DND-41 (cell line): Measurements from ENCODE around the gene SLC48A1.

Experiments
- ATAC-seq: fragments of 200-7000 bp; cut with Tn5 transposase; 3 replicates; pipeline ENCODE4 v1.9.1; 2021; ENCODE audit warnings: low read depth; ENCODE audit not compliant: insufficient read depth
- DNase-seq: peaks from one replicate; pipeline ENCODE4 v3.0.0-alpha.2; 2020
- H2AFZ ChIP-seq: 2 replicates; pipeline ENCODE4 v1.6.0; 2012; ENCODE audit warnings: low read depth, low read length
- H3K27ac ChIP-seq: 2 replicates; pipeline ENCODE4 v1.5.1; 2012; ENCODE audit warnings: low read length, inconsistent platforms
- H3K27me3 ChIP-seq: fragments of 200-600 bp; sonication (generic); 2 replicates; pipeline ENCODE4 v1.6.0; 2012; ENCODE audit warnings: low read length, mild to moderate bottlenecking, inconsistent platforms; ENCODE audit not compliant: insufficient read depth, poor library complexity
- H3K36me3 ChIP-seq: 2 replicates; pipeline ENCODE4 v1.5.1; 2012; ENCODE audit warnings: low read length, inconsistent platforms; ENCODE audit not compliant: insufficient read depth
- H3K4me1 ChIP-seq: 2 replicates; pipeline ENCODE4 v1.5.1; 2012; ENCODE audit warnings: mild to moderate bottlenecking, low read length; ENCODE audit not compliant: insufficient read depth
- H3K4me2 ChIP-seq: 2 replicates; pipeline ENCODE4 v1.6.0; 2012; ENCODE audit warnings: mild to moderate bottlenecking, moderate library complexity, low read length, inconsistent platforms; ENCODE audit not compliant: insufficient read depth
- H3K4me3 ChIP-seq, 2 experiments: fragments of 200-600 bp in 1 of 2; shearing (Covaris generic) in 1 of 2; 2 replicates each; pipeline ENCODE4 v1.5.1; 2012 to 2016; ENCODE audit warnings: inconsistent platforms in 2 of 2, low read length in 2 of 2, mild to moderate bottlenecking in 2 of 2, low read depth in 1 of 2, moderate library complexity in 1 of 2
- H3K79me2 ChIP-seq: 2 replicates; pipeline ENCODE4 v1.6.0; 2012; ENCODE audit warnings: low read length, inconsistent platforms; ENCODE audit not compliant: insufficient read depth
- H3K9ac ChIP-seq: 2 replicates; pipeline ENCODE4 v1.6.0; 2012; ENCODE audit warnings: low read depth, mild to moderate bottlenecking, inconsistent platforms, low read length, moderate library complexity
- H3K9me3 ChIP-seq: 2 replicates; pipeline ENCODE4 v1.5.1; 2012; ENCODE audit warnings: low read length, moderate library complexity, mild to moderate bottlenecking, inconsistent platforms; ENCODE audit not compliant: insufficient read depth, severe bottlenecking
- H4K20me1 ChIP-seq: 2 replicates; pipeline ENCODE4 v1.6.0; 2012; ENCODE audit warnings: low read length; ENCODE audit not compliant: insufficient read depth
- EZH2 ChIP-seq: IDR thresholded peaks from 3 replicates; pipeline ENCODE4 v1.6.1; 2012; ENCODE audit warnings: borderline replicate concordance, low read depth, mild to moderate bottlenecking, moderate library complexity, low read length, inconsistent platforms; ENCODE audit not compliant: severe bottlenecking
- TF ChIP-seq, protein P1 (sequence below): IDR thresholded peaks from 2 replicates; pipeline ENCODE4 v1.5.1; 2012; ENCODE audit warnings: borderline replicate concordance, low read length, moderate library complexity, mild to moderate bottlenecking; ENCODE audit not compliant: poor library complexity, severe bottlenecking; ENCODE audit errors: extremely low read depth

SLC48A1 gene

DNA sequence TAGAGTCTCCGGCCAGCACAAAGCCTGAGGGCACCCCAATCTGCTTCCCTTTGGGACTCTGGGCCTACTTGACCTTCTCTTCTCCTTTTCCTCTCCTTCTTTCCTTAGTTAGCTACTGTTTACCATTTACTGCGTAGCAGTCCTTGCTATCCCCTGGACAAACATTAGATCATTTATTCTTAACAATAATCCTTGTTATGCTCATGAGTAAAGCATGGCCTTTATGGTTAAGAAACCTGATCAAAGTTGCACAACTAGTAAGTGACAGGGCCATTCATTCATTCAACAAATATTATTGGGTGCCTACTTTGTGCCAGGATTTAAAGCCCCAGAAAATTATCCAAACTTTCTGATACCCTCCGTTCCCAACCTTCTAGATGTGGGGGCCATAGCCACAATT, 49.8 kb downstream of the SLC48A1 start:
- ATAC-seq (no peak), DNase-seq (no peak)
- H3K36me3 ChIP-seq = no peaks in the 10 kb centered on the region
- H3K27me3 ChIP-seq = peaks cover 22% of the 10 kb centered on the region
- TF ChIP-seq, protein P1, sequence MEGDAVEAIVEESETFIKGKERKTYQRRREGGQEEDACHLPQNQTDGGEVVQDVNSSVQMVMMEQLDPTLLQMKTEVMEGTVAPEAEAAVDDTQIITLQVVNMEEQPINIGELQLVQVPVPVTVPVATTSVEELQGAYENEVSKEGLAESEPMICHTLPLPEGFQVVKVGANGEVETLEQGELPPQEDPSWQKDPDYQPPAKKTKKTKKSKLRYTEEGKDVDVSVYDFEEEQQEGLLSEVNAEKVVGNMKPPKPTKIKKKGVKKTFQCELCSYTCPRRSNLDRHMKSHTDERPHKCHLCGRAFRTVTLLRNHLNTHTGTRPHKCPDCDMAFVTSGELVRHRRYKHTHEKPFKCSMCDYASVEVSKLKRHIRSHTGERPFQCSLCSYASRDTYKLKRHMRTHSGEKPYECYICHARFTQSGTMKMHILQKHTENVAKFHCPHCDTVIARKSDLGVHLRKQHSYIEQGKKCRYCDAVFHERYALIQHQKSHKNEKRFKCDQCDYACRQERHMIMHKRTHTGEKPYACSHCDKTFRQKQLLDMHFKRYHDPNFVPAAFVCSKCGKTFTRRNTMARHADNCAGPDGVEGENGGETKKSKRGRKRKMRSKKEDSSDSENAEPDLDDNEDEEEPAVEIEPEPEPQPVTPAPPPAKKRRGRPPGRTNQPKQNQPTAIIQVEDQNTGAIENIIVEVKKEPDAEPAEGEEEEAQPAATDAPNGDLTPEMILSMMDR = no peak
- TF ChIP-seq EZH2 = no peak
- no peaks in the 10 kb centered on the region for H3K9me3 ChIP-seq
- 0 out of 2 replicates have a peak, but pooled peaks cover 2% of the 10 kb centered on the region for H3K79me2 ChIP-seq
- peaks cover 41% of the 10 kb centered on the region for H3K4me1 ChIP-seq
- no peak overlapping the region for H3K4me2 ChIP-seq
- H3K9ac ChIP-seq = no peak overlapping the region
- H2AFZ ChIP-seq = no peak overlapping the region
- H3K4me3 ChIP-seq = no peak overlapping the region
- H3K27ac ChIP-seq = no peak overlapping the region
- peaks cover 11% of the 10 kb centered on the region; the same call in 1 of the 2 replicates for H4K20me1 ChIP-seq

DNA sequence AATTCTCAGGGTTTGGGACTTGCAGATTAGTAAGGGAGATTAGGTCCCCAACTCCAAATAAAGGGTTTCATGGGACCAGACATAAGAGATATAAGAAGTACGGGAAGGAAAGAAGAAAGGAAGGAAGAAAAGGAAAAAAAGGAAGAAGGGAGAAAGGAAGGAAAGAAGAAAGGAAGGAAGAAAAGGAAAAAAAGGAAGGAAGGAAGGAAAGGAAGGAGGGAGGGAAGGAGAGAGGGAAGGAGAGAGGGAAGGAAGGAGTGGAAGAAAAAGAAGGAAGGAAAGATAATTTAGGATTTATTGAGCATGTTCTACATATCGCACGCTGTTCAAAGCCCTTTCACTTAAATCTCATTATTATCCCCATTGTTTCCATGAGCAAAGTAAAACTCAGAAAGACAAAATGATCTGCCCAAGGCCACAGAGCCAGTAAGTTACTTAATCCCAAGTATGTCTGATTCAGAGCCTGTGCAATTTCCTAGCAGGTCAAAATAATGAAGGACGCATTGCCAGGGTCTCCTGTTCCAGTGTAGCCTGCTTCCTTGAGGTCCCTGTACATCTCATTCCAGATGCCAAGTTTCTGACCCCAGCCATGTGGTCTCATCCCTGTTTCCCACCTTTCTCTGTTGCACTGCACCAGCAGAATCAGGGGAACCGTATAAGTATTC, 50.5 kb downstream of the SLC48A1 start:
- Histone ChIP-seq H3K9ac (no peak overlapping the region), H2AFZ (no peak overlapping the region), H3K9me3 (no peaks in the 10 kb centered on the region), H3K4me3 (no peak overlapping the region), H3K79me2 (0 out of 2 replicates have a peak, but pooled peaks cover 2% of the 10 kb centered on the region), H3K36me3 (no peaks in the 10 kb centered on the region), H3K27me3 (peaks cover 22% of the 10 kb centered on the region), H3K4me1 (peaks cover 34% of the 10 kb centered on the region), H3K4me2 (no peak overlapping the region), H4K20me1 (peaks cover 6% of the 10 kb centered on the region; the same call in 1 of the 2 replicates), H3K27ac (no peak overlapping the region)
- no peak for ATAC-seq
- TF ChIP-seq EZH2 = no peak
- TF ChIP-seq, protein P1 = no peak
- no peak for DNase-seq

DNA sequence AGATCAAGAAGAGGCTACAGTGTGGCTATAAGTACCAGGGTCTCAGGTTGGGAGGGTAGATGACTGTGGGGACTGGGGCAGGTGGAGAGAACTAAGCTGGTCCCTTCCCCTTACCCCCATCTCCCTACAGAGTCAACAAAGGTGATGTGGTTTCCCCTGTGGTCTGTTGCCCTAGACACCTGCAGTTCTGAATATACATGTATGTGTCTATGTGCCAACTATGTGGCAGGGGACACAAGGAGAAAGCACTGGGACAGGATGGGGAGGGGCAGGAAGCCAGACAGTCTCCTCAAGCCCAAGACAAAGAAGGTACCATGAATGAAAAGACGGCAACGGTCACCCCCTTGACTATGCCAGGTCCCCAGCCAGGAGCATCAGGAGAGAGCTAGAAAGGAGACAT, 51.2 kb downstream of the SLC48A1 start:
- H3K36me3 ChIP-seq = no peaks in the 10 kb centered on the region
- ATAC-seq (peak; percentile 71), DNase-seq (peak; percentile 71)
- no peak overlapping the region for H3K4me2 ChIP-seq
- H3K79me2 ChIP-seq = 0 out of 2 replicates have a peak, but pooled peaks cover 2% of the 10 kb centered on the region
- no peaks in the 10 kb centered on the region for H4K20me1 ChIP-seq
- peak overlapping the region; percentile 61 for H2AFZ ChIP-seq
- TF ChIP-seq, protein P1 = no peak
- no peak for TF ChIP-seq EZH2
- peaks cover 30% of the 10 kb centered on the region for H3K4me1 ChIP-seq
- no peaks in the 10 kb centered on the region for H3K9me3 ChIP-seq
- no peak overlapping the region for H3K4me3 ChIP-seq
- H3K27me3 ChIP-seq = peaks cover 17% of the 10 kb centered on the region
- H3K9ac ChIP-seq = no peak overlapping the region
- peak overlapping the region; percentile 59; the same call in 1 of the 2 replicates for H3K27ac ChIP-seq
